ENCODE results near the gene PACS2.

GRCh38 chr14:105355850-105356604, 41.5 kb downstream of the PACS2 start:
- TF ChIP-seq FOXM1 (IDR thresholded peaks at IDR 0.05; ENCODE audit: low read depth) (no peak), CTCF (IDR thresholded peaks at IDR 0.05) (no peak)

Data from SK-N-SH (cell line).